Gastroesophageal sphincter (tissue), 4 donors: ENCODE measurements around the gene ADAMTS19. TPM values are rescaled to one million over a fixed set of nuclear protein-coding genes. Genes with fewer than 3 reads are reported as not detected.
"Not testable (repeated sequence)": the region's sequence is repeated elsewhere in the genome, so short reads cannot be mapped to it uniquely, and the experiment has no call there.

Experiments
- ATAC-seq: fragments of 150-250 bp; one replicate; pipeline ENCODE4 v1.9.1; 2016; ENCODE audit warnings: mild to moderate bottlenecking, moderate library complexity
- H3K27ac ChIP-seq, 4 donors: fragments of 200-600 bp; sonication (generic) in 3 of 4; 1 replicate in 3 of 4; 2 replicates in 1 of 4; pipeline ENCODE4 v1.5.1; 2016 to 2019
- H3K27me3 ChIP-seq: fragments of 200-600 bp; sonication (generic); one replicate; pipeline ENCODE4 v1.5.1; 2019
- H3K36me3 ChIP-seq, 2 donors: fragments of 200-600 bp; sonication (generic); one replicate each; pipeline ENCODE4 v1.5.1; 2019; ENCODE audit warnings: control low read depth in 1 of 2
- H3K4me1 ChIP-seq, 3 donors: fragments of 200-600 bp; sonication (generic); 1 replicate in 2 of 3; 2 replicates in 1 of 3; pipeline ENCODE4 v1.5.1; 2016 to 2019; ENCODE audit warnings: control low read depth in 2 of 3
- H3K4me3 ChIP-seq, 2 donors: fragments of 200-600 bp; sonication (generic); one replicate each; pipeline ENCODE4 v1.5.1; 2019; ENCODE audit warnings: mild to moderate bottlenecking in 1 of 2, moderate library complexity in 1 of 2
- H3K9me3 ChIP-seq, 3 donors: fragments of 200-600 bp; sonication (generic); one replicate each; pipeline ENCODE4 v1.5.1; 2017 to 2019; ENCODE audit warnings: control low read depth in 2 of 3
- CTCF ChIP-seq, 4 experiments: fragments of 200-600 bp in 2 of 4; fragments of 450-650 bp in 2 of 4; sonication (generic) in 1 of 4; IDR thresholded peaks; one replicate each; pipeline ENCODE4 v1.5.1; 2017 to 2019; ENCODE audit warnings: antibody characterized with exemption in 4 of 4, mild to moderate bottlenecking in 2 of 4, moderate library complexity in 2 of 4
- EP300 ChIP-seq: sonication (generic); formaldehyde crosslinking; IDR thresholded peaks from one replicate; pipeline ENCODE4 v1.6.1; 2017; ENCODE audit warnings: antibody characterized with exemption, mild to moderate bottlenecking
- POLR2A ChIP-seq, 2 donors: fragments of 450-650 bp; IDR thresholded peaks; one replicate each; pipeline ENCODE4 v1.6.1; 2017; ENCODE audit warnings: antibody characterized with exemption in 2 of 2, mild to moderate bottlenecking in 2 of 2, moderate library complexity in 1 of 2
- POLR2AphosphoS5 ChIP-seq: sonication (generic); formaldehyde crosslinking; IDR thresholded peaks from one replicate; pipeline ENCODE4 v1.6.1; 2017; ENCODE audit warnings: antibody characterized with exemption
- WGBS, 2 donors: methylation state at CpG; one replicate each; pipeline ENCODE4 v1.1.5; 2018; ENCODE audit warnings: low coverage in 1 of 2; 5-methylcytosine and 5-hydroxymethylcytosine counted together
- total RNA-seq, 4 donors: library from RNA; depleted of rRNA; stranded (reverse); fragments of >200 nt; gene quantifications; one replicate each; pipeline ENCODE4 v1.1.0, GENCODE V29; 2016

Gene ADAMTS19
- total RNA-seq, 4 donors from 2014 or later = 0.94 to 11.3 (median 4.4) TPM

DNA sequence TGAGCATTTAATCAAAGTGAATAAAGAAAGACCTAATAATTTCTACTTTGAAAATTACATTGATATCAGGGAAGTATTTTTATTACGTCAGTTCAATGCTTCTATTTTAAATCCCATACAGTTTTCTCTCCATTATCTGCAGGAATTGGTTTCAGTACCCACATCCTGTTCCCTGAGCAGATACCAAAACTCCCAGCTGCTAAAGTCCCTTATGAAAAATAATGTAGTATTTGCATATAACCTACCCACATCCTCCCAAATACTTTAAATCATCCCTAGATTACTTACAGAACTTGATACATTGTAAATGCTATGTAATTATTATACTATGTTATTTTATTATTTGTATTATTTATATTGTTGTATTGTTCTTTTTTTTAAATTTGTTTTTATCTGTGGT lies 162.4 kb downstream of the ADAMTS19 start:
- Histone ChIP-seq H3K9me3 (no peaks in the 10 kb centered on the region), H3K36me3 (no peaks in the 10 kb centered on the region)
- WGBS, 2 donors = 55 to 64% methylated on average over 1 of the region's 1 CpG

GRCh38 chr5:129629575-129629974 lies 169.5 kb downstream of the ADAMTS19 start:
- ATAC-seq = no peak
- Histone ChIP-seq H3K27me3 (no peaks in the 10 kb centered on the region), H3K4me3 (no peak overlapping the region), H3K9me3 (peaks cover 0 to 1% (median 0%) of the 10 kb centered on the region in 3 donors), H3K4me1 (no peaks in the 10 kb centered on the region), H3K36me3 (no peaks in the 10 kb centered on the region), H3K27ac (no peak overlapping the region)
- WGBS, 2 donors = 47 to 63% methylated on average over 1 of the region's 1 CpG
- TF ChIP-seq CTCF (IDR thresholded peaks at IDR 0.05) = no peak
- TF ChIP-seq POLR2A (IDR thresholded peaks at IDR 0.05) = no peak

More for the DNA sequence above, 162.4 kb downstream of the ADAMTS19 start:
- Histone ChIP-seq H3K4me3 (no peak overlapping the region), H3K27me3 (no peaks in the 10 kb centered on the region), H3K27ac (no peak overlapping the region), H3K4me1 (no peaks in the 10 kb centered on the region)
- no peak for TF ChIP-seq POLR2AphosphoS5
- no peak for TF ChIP-seq POLR2A (IDR thresholded peaks at IDR 0.05)
- no peak for TF ChIP-seq CTCF (IDR thresholded peaks at IDR 0.05)
- no peak for TF ChIP-seq EP300
- no peak for ATAC-seq

GRCh38 chr5:129630101-129630500 lies 170.0 kb downstream of the ADAMTS19 start:
- WGBS, 2 donors = 80% methylated on average over 2 of the region's 2 CpGs
- no peak for ATAC-seq
- no peaks in the 10 kb centered on the region for H3K4me1 ChIP-seq
- H3K36me3 ChIP-seq = no peaks in the 10 kb centered on the region
- no peaks in the 10 kb centered on the region for H3K27me3 ChIP-seq
- TF ChIP-seq CTCF (IDR thresholded peaks at IDR 0.05) = no peak
- no peak for TF ChIP-seq POLR2A (IDR thresholded peaks at IDR 0.05)
- TF ChIP-seq POLR2AphosphoS5 = no peak
- no peak for TF ChIP-seq EP300
- no peak overlapping the region for H3K27ac ChIP-seq
- peaks cover 0 to 1% (median 0%) of the 10 kb centered on the region in 3 donors for H3K9me3 ChIP-seq
- no peak overlapping the region for H3K4me3 ChIP-seq

DNA sequence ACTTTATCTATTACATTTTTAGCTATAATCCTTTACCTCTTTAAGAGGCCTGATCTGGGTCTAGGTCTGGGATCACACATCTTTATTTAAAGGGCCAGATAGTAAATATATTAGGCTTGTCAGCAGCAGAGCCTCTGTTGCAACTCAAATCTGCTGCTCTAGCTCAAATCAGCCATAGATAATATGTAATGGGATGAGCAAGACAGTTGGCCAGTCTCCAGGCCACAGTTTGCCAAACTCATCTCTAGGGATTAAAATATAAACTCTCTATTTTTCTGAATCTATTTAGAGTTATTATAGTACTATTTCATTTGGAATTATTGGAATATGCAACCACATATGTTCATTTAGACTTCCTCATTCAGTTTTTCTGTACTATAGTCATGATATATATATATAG lies 171.9 kb downstream of the ADAMTS19 start:
- Histone ChIP-seq H3K4me3 (no peak overlapping the region), H3K27ac (no peak overlapping the region), H3K36me3 (no peaks in the 10 kb centered on the region), H3K4me1 (no peaks in the 10 kb centered on the region), H3K27me3 (no peaks in the 10 kb centered on the region), H3K9me3 (peaks cover 0 to 1% (median 0%) of the 10 kb centered on the region in 3 donors)
- ATAC-seq = no peak
- TF ChIP-seq EP300 (no peak), CTCF (IDR thresholded peaks at IDR 0.05) (no peak), POLR2AphosphoS5 (no peak), POLR2A (IDR thresholded peaks at IDR 0.05) (no peak)

GRCh38 chr5:129637501-129637900 lies 177.4 kb downstream of the ADAMTS19 start:
- not testable (repeated sequence) for H3K4me1 ChIP-seq, H3K27me3 ChIP-seq, H3K27ac ChIP-seq, H3K9me3 ChIP-seq, ATAC-seq, H3K36me3 ChIP-seq, H3K4me3 ChIP-seq
- 92 to 93% methylated on average over 3 to 9 of the region's 11 CpGs for WGBS, 2 donors

DNA sequence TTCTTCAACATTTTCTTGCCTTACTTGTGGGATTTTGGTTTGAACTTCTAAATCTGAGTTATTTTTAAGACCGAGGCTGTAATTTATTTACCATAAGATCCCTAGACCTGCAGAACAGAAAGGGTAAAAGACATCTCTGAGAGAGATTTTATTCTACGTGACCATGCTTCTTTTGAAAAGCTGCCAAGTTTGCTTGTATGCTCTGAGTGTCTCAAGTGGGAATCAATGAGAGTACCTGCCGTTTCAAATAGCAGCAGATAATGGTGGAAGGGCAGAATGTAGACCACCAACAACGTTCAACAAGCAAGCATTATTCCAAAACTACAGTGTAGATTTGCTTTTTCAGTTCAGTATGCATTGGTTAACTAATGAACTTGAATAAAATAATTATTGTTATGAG lies 179.2 kb downstream of the ADAMTS19 start:
- Histone ChIP-seq H3K36me3 (no peaks in the 10 kb centered on the region), H3K27me3 (no peaks in the 10 kb centered on the region), H3K4me3 (no peak overlapping the region), H3K4me1 (no peaks in the 10 kb centered on the region), H3K27ac (no peak overlapping the region), H3K9me3 (no peaks in the 10 kb centered on the region)
- 64 to 70% methylated on average over 4 of the region's 4 CpGs for WGBS, 2 donors
- ATAC-seq = no peak
- no peak for TF ChIP-seq POLR2A (IDR thresholded peaks at IDR 0.05)
- no peak for TF ChIP-seq CTCF (IDR thresholded peaks at IDR 0.05)
- no peak for TF ChIP-seq POLR2AphosphoS5
- TF ChIP-seq EP300 = no peak
